OCI-LY7 (cell line): ENCODE measurements around the gene NTRK3. TPM values are rescaled to one million over a fixed set of nuclear protein-coding genes. Genes with fewer than 3 reads are reported as not detected.

Experiments
- BruUV-seq: library from RNA; stranded (reverse); fragments of 400-500 nt; replicated peaks from 2 replicates; lab custom pipeline; 2021; lab: Mats Ljungman, UMichigan
- CTCF ChIA-PET: fragments of 300-600 bp; sonication (Branson Sonifier 250); formaldehyde crosslinking; loops from one replicate; lab custom pipeline; 2022; ENCODE audit warnings: antibody characterized with exemption; ENCODE audit not compliant: unreplicated experiment; lab: Charles Lee
- POLR2A ChIA-PET: fragments of 300-600 bp; sonication (Branson Sonifier 250); formaldehyde crosslinking; loops from one replicate; lab custom pipeline; 2022; ENCODE audit warnings: antibody characterized with exemption; lab: Charles Lee
- DNase-seq: peaks from one replicate; pipeline ENCODE4 v3.0.0-alpha.2; 2015; ENCODE audit warnings: low spot score
- H2AFZ ChIP-seq: fragments of 200-600 bp; sonication (generic), shearing (Covaris generic); 2 replicates; pipeline ENCODE4 v1.6.1; 2014; ENCODE audit warnings: mild to moderate bottlenecking, antibody characterized with exemption, low read length, moderate library complexity
- H3K27ac ChIP-seq: fragments of 200-600 bp; sonication (generic); 2 replicates; pipeline ENCODE4 v1.5.1; 2014; ENCODE audit warnings: mixed run types, low read depth, mild to moderate bottlenecking, moderate library complexity, low read length, inconsistent platforms; ENCODE audit not compliant: poor library complexity, severe bottlenecking
- H3K36me3 ChIP-seq: fragments of 200-600 bp; sonication (generic); 2 replicates; pipeline ENCODE4 v1.6.1; 2014; ENCODE audit warnings: mild to moderate bottlenecking, antibody characterized with exemption, low read length, moderate library complexity, mixed read lengths; ENCODE audit not compliant: insufficient read depth
- H3K4me1 ChIP-seq: fragments of 200-600 bp; sonication (generic); 2 replicates; pipeline ENCODE4 v1.5.1; 2014; ENCODE audit warnings: mild to moderate bottlenecking, low read length; ENCODE audit not compliant: insufficient read depth, poor library complexity, severe bottlenecking
- H3K4me2 ChIP-seq: fragments of 200-600 bp; sonication (generic); 2 replicates; pipeline ENCODE4 v1.6.1; 2014; ENCODE audit warnings: mild to moderate bottlenecking, low read length
- H3K4me3 ChIP-seq: fragments of 200-600 bp; sonication (generic); 2 replicates; pipeline ENCODE4 v1.5.1; 2014; ENCODE audit warnings: mild to moderate bottlenecking, low read depth, low read length; ENCODE audit not compliant: poor library complexity, severe bottlenecking
- H3K79me2 ChIP-seq: fragments of 200-600 bp; sonication (generic); 2 replicates; pipeline ENCODE4 v1.6.1; 2016; ENCODE audit warnings: low read depth, mild to moderate bottlenecking, low read length, moderate library complexity, mixed read lengths; ENCODE audit not compliant: insufficient read depth
- H3K9me2 ChIP-seq: fragments of 200-600 bp; sonication (generic); 2 replicates; pipeline ENCODE4 v1.6.1; 2016; ENCODE audit warnings: mild to moderate bottlenecking, low read length, mixed read lengths; ENCODE audit not compliant: insufficient read depth
- H3K9me3 ChIP-seq: fragments of 200-600 bp; sonication (generic); 2 replicates; pipeline ENCODE4 v1.6.1; 2014; ENCODE audit warnings: mild to moderate bottlenecking, mixed run types, low read length, mixed read lengths
- H4K20me1 ChIP-seq: fragments of 200-600 bp; sonication (generic); 2 replicates; pipeline ENCODE4 v1.6.1; 2014; ENCODE audit warnings: mild to moderate bottlenecking, antibody characterized with exemption, low read length, moderate library complexity, mixed read lengths; ENCODE audit not compliant: insufficient read depth
- EZH2phosphoT487 ChIP-seq: fragments of 200-600 bp; sonication (generic); IDR thresholded peaks from 2 replicates; pipeline ENCODE4 v1.6.1; 2018; ENCODE audit warnings: low read depth, borderline replicate concordance, mild to moderate bottlenecking, mixed run types, antibody characterized with exemption, low read length, moderate library complexity, mixed read lengths
- intact Hi-C: fragments of 100-400 bp; cut with micrococcal nuclease; formaldehyde crosslinking; loops from one replicate; pipeline ENCODE4 v1.10.0; 2022; ENCODE audit not compliant: unreplicated experiment
- total RNA-seq, 2 experiments: library from RNA; depleted of rRNA in 1 of 2; stranded (reverse); fragments of >200 nt in 1 of 2; shearing (Covaris generic) in 1 of 2; gene quantifications; 2 replicates each; pipeline ENCODE4 v1.2.3, GENCODE V29; 2014 to 2022
- TF ChIP-seq, protein P1 (sequence below): fragments of 200-600 bp; sonication (generic); conservative IDR thresholded peaks from 2 replicates; pipeline ENCODE4 v1.5.1; 2014; ENCODE audit warnings: mild to moderate bottlenecking, antibody characterized with exemption, low read length, moderate library complexity, mixed read lengths

Gene NTRK3
- total RNA-seq, 2 experiments from 2014 or later: 0.50 to 2.5 TPM

- Histone ChIP-seq H3K4me2 (no peak overlapping the region), H3K36me3 (no peaks in the 10 kb centered on the region), H3K4me1 (no peaks in the 10 kb centered on the region), H3K27ac (no peak overlapping the region), H3K9me3 (no peaks in the 10 kb centered on the region), H3K9me2 (no peaks in the 10 kb centered on the region), H3K4me3 (no peak overlapping the region), H4K20me1 (no peaks in the 10 kb centered on the region), H2AFZ (no peak overlapping the region), H3K79me2 (no peaks in the 10 kb centered on the region)
- no TSS peak for BruUV-seq
- ChIA-PET CTCF (no interaction called here), POLR2A (no interaction called here)
- intact Hi-C loops: no loop called here
- no peak for TF ChIP-seq EZH2phosphoT487
- TF ChIP-seq, protein P1, sequence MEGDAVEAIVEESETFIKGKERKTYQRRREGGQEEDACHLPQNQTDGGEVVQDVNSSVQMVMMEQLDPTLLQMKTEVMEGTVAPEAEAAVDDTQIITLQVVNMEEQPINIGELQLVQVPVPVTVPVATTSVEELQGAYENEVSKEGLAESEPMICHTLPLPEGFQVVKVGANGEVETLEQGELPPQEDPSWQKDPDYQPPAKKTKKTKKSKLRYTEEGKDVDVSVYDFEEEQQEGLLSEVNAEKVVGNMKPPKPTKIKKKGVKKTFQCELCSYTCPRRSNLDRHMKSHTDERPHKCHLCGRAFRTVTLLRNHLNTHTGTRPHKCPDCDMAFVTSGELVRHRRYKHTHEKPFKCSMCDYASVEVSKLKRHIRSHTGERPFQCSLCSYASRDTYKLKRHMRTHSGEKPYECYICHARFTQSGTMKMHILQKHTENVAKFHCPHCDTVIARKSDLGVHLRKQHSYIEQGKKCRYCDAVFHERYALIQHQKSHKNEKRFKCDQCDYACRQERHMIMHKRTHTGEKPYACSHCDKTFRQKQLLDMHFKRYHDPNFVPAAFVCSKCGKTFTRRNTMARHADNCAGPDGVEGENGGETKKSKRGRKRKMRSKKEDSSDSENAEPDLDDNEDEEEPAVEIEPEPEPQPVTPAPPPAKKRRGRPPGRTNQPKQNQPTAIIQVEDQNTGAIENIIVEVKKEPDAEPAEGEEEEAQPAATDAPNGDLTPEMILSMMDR: no peak
- DNase-seq: no peak
Measured at GRCh38 chr15:88012233-88012632, 244.3 kb downstream of the NTRK3 start.

- no peaks in the 10 kb centered on the region for H3K36me3 ChIP-seq
- H4K20me1 ChIP-seq: no peaks in the 10 kb centered on the region
- H3K9me3 ChIP-seq: no peaks in the 10 kb centered on the region
- H3K4me2 ChIP-seq: no peak overlapping the region
- no peak overlapping the region for H2AFZ ChIP-seq
- no TSS peak for BruUV-seq
- H3K27ac ChIP-seq: no peak overlapping the region
- POLR2A ChIA-PET: no interaction called here
- CTCF ChIA-PET: no interaction called here
- no peak for TF ChIP-seq EZH2phosphoT487
- TF ChIP-seq, protein P1: no peak
- H3K79me2 ChIP-seq: no peaks in the 10 kb centered on the region
- intact Hi-C loops: no loop called here
- H3K4me1 ChIP-seq: no peaks in the 10 kb centered on the region
- H3K9me2 ChIP-seq: no peaks in the 10 kb centered on the region
- no peak for DNase-seq
- H3K4me3 ChIP-seq: no peak overlapping the region
Measured at GRCh38 chr15:88011533-88011932, 245.0 kb downstream of the NTRK3 start.

DNA sequence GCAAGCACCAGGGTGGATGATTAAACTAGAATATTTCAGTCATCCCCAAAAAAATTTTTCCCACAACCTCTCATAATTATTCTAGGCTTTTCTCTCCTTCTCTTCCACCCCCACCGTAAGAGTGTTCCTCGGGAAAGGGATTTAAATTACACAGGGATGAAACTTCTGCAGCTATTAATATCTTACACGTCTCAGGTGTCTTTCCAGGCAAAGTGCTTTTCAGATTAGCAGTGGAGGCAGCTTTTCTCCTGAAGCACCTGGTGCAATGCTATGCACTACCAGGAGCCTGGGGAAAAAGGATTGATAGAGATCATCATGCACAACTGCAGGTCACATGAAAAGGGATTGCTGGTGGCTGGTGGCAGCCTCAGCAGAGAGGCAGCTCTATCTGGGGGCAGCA is 250.4 kb downstream of the NTRK3 start:
- CTCF ChIA-PET: no interaction called here

More for the DNA sequence above, 250.4 kb downstream of the NTRK3 start:
- Histone ChIP-seq H3K4me3 (no peak overlapping the region), H4K20me1 (no peaks in the 10 kb centered on the region), H3K4me2 (no peak overlapping the region), H3K79me2 (no peaks in the 10 kb centered on the region), H3K27ac (no peak overlapping the region), H3K9me2 (no peaks in the 10 kb centered on the region), H3K9me3 (no peaks in the 10 kb centered on the region), H3K36me3 (no peaks in the 10 kb centered on the region), H3K4me1 (no peaks in the 10 kb centered on the region), H2AFZ (no peak overlapping the region)
- BruUV-seq: no TSS peak
- POLR2A ChIA-PET: no interaction called here
- DNase-seq: no peak
- TF ChIP-seq, protein P1: no peak
- intact Hi-C loops: no loop called here
